Measurements from ENCODE around the gene OR10T2. TPM values are rescaled to one million over a fixed set of nuclear protein-coding genes. Genes with fewer than 3 reads are reported as not detected.

The OR10T2 gene
- total RNA-seq (not detected in 2 replicates), polyA plus RNA-seq (not detected in 2 replicates), polyA minus RNA-seq (not detected in 2 replicates), Bru-seq, nascent RNA (not detected), BruChase-seq, experiment 1, labeled RNA remaining after a 6-hour chase (not detected), BruChase-seq, experiment 2, labeled RNA remaining after a 2-hour chase (not detected)
- not detected in 2 replicates for polyA plus RNA-seq (2011; cell fraction: cytosol; rRNA removed)
- not detected in 2 replicates for polyA plus RNA-seq (2011; cell fraction: nucleus; rRNA removed)
- not detected in 2 replicates for polyA plus RNA-seq (2012)
- polyA minus RNA-seq (2011; cell fraction: cytosol; rRNA and poly(A)+ RNA removed): not detected
- not detected in 2 replicates for polyA minus RNA-seq (2011; cell fraction: nucleus; rRNA and poly(A)+ RNA removed)
- long read RNA-seq: 0 reads

GRCh38 chr1:158398818-158399514 lies at the start of gene OR10T2:
OR10T2 (minus strand) TSS chr1:158399466; CDS start chr1:158399466, 0 bp downstream.
- FAIRE-seq: no peak
- no peaks in the 10 kb centered on the region for H3K4me1 ChIP-seq (ENCODE audit: control insufficient read depth, extremely low read depth, insufficient read depth, low read length)
- H3K27ac ChIP-seq (ENCODE audit: insufficient read depth, low read depth, low read length): no peak within 1 kb of the TSS
- H3K4me2 ChIP-seq (ENCODE audit: insufficient read depth, low read length): no peak within 1 kb of the TSS
- TF ChIP-seq GATA2 (IDR thresholded peaks at IDR 0.05; ENCODE audit: insufficient read depth, insufficient read length, low read depth, low read length) (no peak), EZH2 (IDR thresholded peaks at IDR 0.05; ENCODE audit: borderline replicate concordance, low read depth, low read length, severe bottlenecking) (no peak), MYC (IDR thresholded peaks at IDR 0.05; ENCODE audit: low read depth, low read length) (no peak), MAX (IDR thresholded peaks at IDR 0.05; ENCODE audit: insufficient read depth, insufficient read length) (no peak)
- no peak for DNase-seq (ENCODE audit: low read depth, low spot score)
- H3K4me3 ChIP-seq (replicated peaks in 1 of 3; ENCODE audit: insufficient read depth in 1 of 3, low read depth in 1 of 3, low read length in 3 of 3): no peak within 1 kb of the TSS
- no peaks in the 10 kb centered on the region for H3K79me2 ChIP-seq (ENCODE audit: control insufficient read depth, insufficient read depth, low read length)
- intact Hi-C loops (cut with micrococcal nuclease) (no loop called here), dilution Hi-C loops (cut with MboI; ENCODE audit: extremely low pct_ligation_motif_present, low sequenced_read_pairs) (no loop called here)
- no peaks in the 10 kb centered on the region for H4K20me1 ChIP-seq (replicated peaks; ENCODE audit: control insufficient read depth, extremely low read depth, insufficient read depth, low read length)
- no peaks in the 10 kb centered on the region for H3K36me3 ChIP-seq (ENCODE audit: control insufficient read depth in 2 of 2, extremely low read depth in 1 of 2, insufficient read depth in 2 of 2, low read length in 2 of 2)
- H3K9me1 ChIP-seq (replicated peaks; ENCODE audit: control insufficient read depth, extremely low read depth, insufficient read depth, low read length): no peaks in the 10 kb centered on the region
- H3K9me3 ChIP-seq (replicated peaks; ENCODE audit: control insufficient read depth, insufficient read depth, low read length): no peaks in the 10 kb centered on the region
- ChIA-PET POLR2A (no interaction called here), CTCF (no interaction called here)
- H2AFZ ChIP-seq (ENCODE audit: low read depth, low read length): no peak within 1 kb of the TSS
- H3K9ac ChIP-seq (replicated peaks; ENCODE audit: extremely low read depth, insufficient read depth, low read length): no peak within 1 kb of the TSS
- BruUV-seq (replicated peaks): no TSS peak
- no peaks in the 10 kb centered on the region for H3K27me3 ChIP-seq (ENCODE audit: control insufficient read depth in 2 of 2, insufficient read depth in 2 of 2, low read length in 2 of 2)

- ChIA-PET POLR2A (no interaction called here), CTCF (no interaction called here)
- no peak for FAIRE-seq
- BruUV-seq (replicated peaks): no TSS peak
- no peak overlapping the region for H3K4me3 ChIP-seq (replicated peaks in 1 of 3; ENCODE audit: insufficient read depth in 1 of 3, low read depth in 1 of 3, low read length in 3 of 3)
- intact Hi-C loops (cut with micrococcal nuclease): no loop called here
- no peaks in the 10 kb centered on the region for H3K9me3 ChIP-seq (replicated peaks; ENCODE audit: control insufficient read depth, insufficient read depth, low read length)
- TF ChIP-seq POLR2AphosphoS5 (IDR thresholded peaks at IDR 0.05; ENCODE audit: insufficient read depth, low read depth, low read length) (no peak), POLR2A (IDR thresholded peaks at IDR 0.05; ENCODE audit: low read depth, low read length) (no peak), JUN (IDR thresholded peaks at IDR 0.05; ENCODE audit: borderline replicate concordance, insufficient read depth, insufficient read length, low read depth) (no peak)
- no peaks in the 10 kb centered on the region for H3K79me2 ChIP-seq (ENCODE audit: control insufficient read depth, insufficient read depth, low read length)
- H3K9ac ChIP-seq (replicated peaks; ENCODE audit: extremely low read depth, insufficient read depth, low read length): no peak overlapping the region
- H3K36me3 ChIP-seq (ENCODE audit: control insufficient read depth in 2 of 2, extremely low read depth in 1 of 2, insufficient read depth in 2 of 2, low read length in 2 of 2): no peaks in the 10 kb centered on the region
- H3K27ac ChIP-seq (ENCODE audit: insufficient read depth, low read depth, low read length): no peak overlapping the region
- no peak for DNase-seq (ENCODE audit: low read depth, low spot score)
- dilution Hi-C loops (cut with MboI; ENCODE audit: extremely low pct_ligation_motif_present, low sequenced_read_pairs): no loop called here
- no peaks in the 10 kb centered on the region for H3K4me1 ChIP-seq (ENCODE audit: control insufficient read depth, extremely low read depth, insufficient read depth, low read length)
- H2AFZ ChIP-seq (ENCODE audit: low read depth, low read length): no peak overlapping the region
- H3K27me3 ChIP-seq (ENCODE audit: control insufficient read depth in 2 of 2, insufficient read depth in 2 of 2, low read length in 2 of 2): no peaks in the 10 kb centered on the region
- H3K4me2 ChIP-seq (ENCODE audit: insufficient read depth, low read length): no peak overlapping the region
- H4K20me1 ChIP-seq (replicated peaks; ENCODE audit: control insufficient read depth, extremely low read depth, insufficient read depth, low read length): no peaks in the 10 kb centered on the region
- no peaks in the 10 kb centered on the region for H3K9me1 ChIP-seq (replicated peaks; ENCODE audit: control insufficient read depth, extremely low read depth, insufficient read depth, low read length)
Observed at GRCh38 chr1:158445376-158445775, 46.1 kb upstream of the OR10T2 start.
